Heart right ventricle (tissue), 16 donors: Measurements from ENCODE around the gene LDLRAD4. TPM values are rescaled to one million over a fixed set of nuclear protein-coding genes. Genes with fewer than 3 reads are reported as not detected.
"Not testable (repeated sequence)": the region's sequence is repeated elsewhere in the genome, so short reads cannot be mapped to it uniquely, and the experiment has no call there.

ENCODE experiments used
- ATAC-seq, 8 donors: fragments of 200-7000 bp; cut with Tn5 transposase; one replicate each; pipeline ENCODE4 v1.9.1; 2020; ENCODE audit warnings: mild to moderate bottlenecking in 8 of 8, moderate library complexity in 8 of 8, moderate number of reproducible peaks in 1 of 8
- DNase-seq, 2 donors: peaks; one replicate each; pipeline ENCODE4 v3.0.0-alpha.2; 2020
- H3K27ac ChIP-seq, 10 donors: fragments of 200-600 bp; sonication (generic) in 2 of 10; one replicate each; pipeline versions ENCODE4 v1.5.0 to v1.8.0; 2020 to 2022; ENCODE audit warnings: mild to moderate bottlenecking in 3 of 10
- H3K27me3 ChIP-seq, 7 donors: fragments of 200-600 bp; one replicate each; pipeline ENCODE4 v1.8.0; 2021 to 2022; ENCODE audit warnings: mild to moderate bottlenecking in 2 of 7
- H3K36me3 ChIP-seq, 9 donors: fragments of 200-600 bp; sonication (generic) in 1 of 9; one replicate each; pipeline versions ENCODE4 v1.5.0 to v1.8.0; 2020 to 2022; ENCODE audit warnings: mild to moderate bottlenecking in 2 of 9
- H3K4me1 ChIP-seq, 9 donors: fragments of 200-600 bp; sonication (generic) in 1 of 9; one replicate each; pipeline versions ENCODE4 v1.5.0 to v1.8.0; 2020 to 2022; ENCODE audit warnings: mild to moderate bottlenecking in 4 of 9
- H3K4me3 ChIP-seq, 10 donors: fragments of 200-600 bp; sonication (generic) in 2 of 10; one replicate each; pipeline versions ENCODE4 v1.5.0 to v1.8.0; 2020 to 2022; ENCODE audit warnings: mild to moderate bottlenecking in 7 of 10, moderate library complexity in 2 of 10
- H3K9me3 ChIP-seq, 11 donors: fragments of 200-600 bp in 10 of 11; sonication (generic) in 2 of 11; one replicate each; pipeline versions ENCODE4 v1.5.0 to v1.8.0; 2013 to 2022; ENCODE audit warnings: mild to moderate bottlenecking in 2 of 11, control low read depth in 1 of 11, moderate library complexity in 1 of 11
- WGBS, 2 donors: extraction: QIAGEN DNeasy Blood & Tissue Kit; methylation state at CpG; one replicate each; pipeline ENCODE4 v1.1.7; 2013; ENCODE audit warnings: inconsistent platforms in 1 of 2; 5-methylcytosine and 5-hydroxymethylcytosine counted together
- intact Hi-C, 10 donors: fragments of 100-400 bp; cut with DNase I; formaldehyde crosslinking; loops; one replicate each; pipeline versions ENCODE4 v1.11.1 to v1.14.2; 2022
- polyA plus RNA-seq, 2 donors: library from polyadenylated mRNA; stranded (reverse); fragments of 200-250 nt; gene quantifications; one replicate each; pipeline ENCODE4 v1.2.3, GENCODE V29; 2013
- total RNA-seq, 10 donors: library from RNA; stranded (reverse); fragmentation: NEBNext Ultra II Directional in 3 of 10; extraction: Animal tissue kit (Norgen Biotek cat#: 25700) in 3 of 10; gene quantifications; one replicate each; pipeline versions ENCODE4 v1.2.1 to v1.2.4, GENCODE V29; 2021 to 2023
- TF ChIP-seq, protein P1 (sequence below), 9 donors: fragments of 200-600 bp; sonication (generic) in 2 of 9; IDR thresholded peaks; one replicate each; pipeline versions ENCODE4 v1.5.0 to v1.8.0; 2021 to 2022; ENCODE audit warnings: antibody characterized with exemption in 9 of 9, mild to moderate bottlenecking in 5 of 9, moderate library complexity in 1 of 9
- donor health status: Arrhythmogenic right ventricular cardiomyopathy.
- donor health status: ischemic (EF 13 %, LVEDD 7.1; RV severe dilation, severe dysfunction).
- donor health status: healthy with polysubstance abuse.
- donor health status: DM: no; HTN: yes; CAD: no.
- donor health status: DM: no; HTN: no; CAD: no.
- donor health status: ischemic (EF 25% LVEDD 6.9; RV normal size, moderate dysfunction).
- donor health status: ischemic (EF 25% LVEDD 5.7; RV mildly dilated, moderate dysfunction).
- donor health status: healthy.
- donor health status: DM: yes; HTN: yes; CAD: no.
- donor health status: Ischemic cardiomyopathy.
- donor health status: ischemic (EF 35%, LVEDD 5.7; RV mildly dilated, moderate dysfunction).
- donor health status: nonischemic (EF 11% LVEDD 7.7; RV severe dilation, severe dysfunction).
- donor health status: DM: yes; HTN: yes; CAD: no.
- donor health status: PGD.
- donor health status: ischemic (EF 29% LVEDD 5.4; RV normal size, mild dysfunction).
- donor health status: nonischemic (EF 23%, LVEDD 6.1; RV moderate dilation, normal function).

LDLRAD4 gene
- total and polyA plus RNA-seq, 12 donors: 5.4 to 74.6 (median 34.6) TPM

DNA sequence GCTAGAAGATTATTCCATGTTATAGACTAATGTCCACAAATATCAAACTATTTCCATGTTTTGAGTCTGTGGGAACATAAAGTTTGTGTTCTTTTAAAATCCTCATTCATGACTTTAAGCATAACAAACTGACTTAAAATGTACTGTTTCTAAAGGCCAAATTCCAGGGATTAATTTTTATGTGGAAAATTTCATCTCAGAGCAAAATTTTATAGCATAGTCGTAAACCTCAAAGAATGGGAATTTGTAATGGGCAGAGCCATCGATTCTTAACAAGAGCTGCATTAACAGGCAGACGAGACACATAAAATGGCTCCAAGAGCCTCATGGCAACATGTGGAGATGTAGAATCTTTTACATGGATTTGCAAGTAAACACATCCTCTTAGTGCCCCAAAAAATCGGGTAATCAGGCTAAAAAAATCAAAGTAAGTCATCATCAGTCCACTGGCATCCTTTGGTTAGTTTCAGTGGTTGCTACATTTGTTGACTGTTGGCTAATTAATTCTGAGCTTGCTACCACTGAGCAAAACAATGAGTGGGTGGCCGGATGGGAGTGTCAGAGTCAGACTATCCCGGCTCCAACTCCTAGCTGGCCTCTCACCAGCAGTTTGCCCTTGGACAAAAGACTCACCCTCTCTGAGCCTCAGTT, 388.2 kb downstream of the LDLRAD4 start:
- no peak for ATAC-seq
- H3K27ac ChIP-seq: no peak overlapping the region
- no peak for DNase-seq
- no peaks in the 10 kb centered on the region for H3K9me3 ChIP-seq
- peaks cover 4 to 30% (median 16%) of the 10 kb centered on the region in 9 donors for H3K4me1 ChIP-seq
- H3K4me3 ChIP-seq: no peak overlapping the region
- 67 to 73% methylated on average over 6 of the region's 6 CpGs for WGBS, 2 donors
- H3K27me3 ChIP-seq: no peaks in the 10 kb centered on the region
- H3K36me3 ChIP-seq: no peaks in the 10 kb centered on the region
- TF ChIP-seq, protein P1, sequence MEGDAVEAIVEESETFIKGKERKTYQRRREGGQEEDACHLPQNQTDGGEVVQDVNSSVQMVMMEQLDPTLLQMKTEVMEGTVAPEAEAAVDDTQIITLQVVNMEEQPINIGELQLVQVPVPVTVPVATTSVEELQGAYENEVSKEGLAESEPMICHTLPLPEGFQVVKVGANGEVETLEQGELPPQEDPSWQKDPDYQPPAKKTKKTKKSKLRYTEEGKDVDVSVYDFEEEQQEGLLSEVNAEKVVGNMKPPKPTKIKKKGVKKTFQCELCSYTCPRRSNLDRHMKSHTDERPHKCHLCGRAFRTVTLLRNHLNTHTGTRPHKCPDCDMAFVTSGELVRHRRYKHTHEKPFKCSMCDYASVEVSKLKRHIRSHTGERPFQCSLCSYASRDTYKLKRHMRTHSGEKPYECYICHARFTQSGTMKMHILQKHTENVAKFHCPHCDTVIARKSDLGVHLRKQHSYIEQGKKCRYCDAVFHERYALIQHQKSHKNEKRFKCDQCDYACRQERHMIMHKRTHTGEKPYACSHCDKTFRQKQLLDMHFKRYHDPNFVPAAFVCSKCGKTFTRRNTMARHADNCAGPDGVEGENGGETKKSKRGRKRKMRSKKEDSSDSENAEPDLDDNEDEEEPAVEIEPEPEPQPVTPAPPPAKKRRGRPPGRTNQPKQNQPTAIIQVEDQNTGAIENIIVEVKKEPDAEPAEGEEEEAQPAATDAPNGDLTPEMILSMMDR (IDR thresholded peaks at IDR 0.05): no peak
- intact Hi-C loops: no loop called here

DNA sequence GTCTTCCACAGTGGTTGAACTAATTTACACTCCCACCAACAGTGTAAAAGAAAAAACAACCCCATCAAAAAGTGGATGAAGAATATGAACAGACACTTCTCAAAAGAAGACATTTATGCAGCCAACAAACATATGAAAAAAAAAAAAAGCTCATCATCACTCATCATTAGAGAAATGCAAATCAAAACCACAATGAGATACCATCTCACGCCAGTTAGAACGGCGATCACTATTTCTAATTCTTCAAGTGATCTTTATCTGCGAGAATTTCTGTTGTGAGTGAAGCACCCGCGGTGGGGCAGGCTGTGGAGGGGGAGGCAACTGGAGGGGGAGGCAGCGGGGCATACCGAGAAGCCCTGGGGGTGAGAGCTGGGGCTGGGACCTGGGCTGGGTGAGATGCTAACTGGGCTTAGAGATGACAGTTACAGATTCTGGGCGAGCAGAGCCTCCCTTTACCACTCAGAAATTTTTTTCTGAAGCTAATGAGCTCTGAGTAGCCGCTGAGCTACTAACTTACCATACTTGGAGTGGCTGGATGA, 389.5 kb downstream of the LDLRAD4 start:
- ATAC-seq, H3K36me3 ChIP-seq, DNase-seq, intact Hi-C loops, H3K4me3 ChIP-seq, H3K9me3 ChIP-seq, H3K27ac ChIP-seq, H3K27me3 ChIP-seq: not testable (repeated sequence)
- WGBS, 2 donors: 91 to 92% methylated on average over 10 of the region's 10 CpGs
- H3K4me1 ChIP-seq: peaks cover 4 to 41% (median 29%) of the 10 kb centered on the region in 9 donors

DNA sequence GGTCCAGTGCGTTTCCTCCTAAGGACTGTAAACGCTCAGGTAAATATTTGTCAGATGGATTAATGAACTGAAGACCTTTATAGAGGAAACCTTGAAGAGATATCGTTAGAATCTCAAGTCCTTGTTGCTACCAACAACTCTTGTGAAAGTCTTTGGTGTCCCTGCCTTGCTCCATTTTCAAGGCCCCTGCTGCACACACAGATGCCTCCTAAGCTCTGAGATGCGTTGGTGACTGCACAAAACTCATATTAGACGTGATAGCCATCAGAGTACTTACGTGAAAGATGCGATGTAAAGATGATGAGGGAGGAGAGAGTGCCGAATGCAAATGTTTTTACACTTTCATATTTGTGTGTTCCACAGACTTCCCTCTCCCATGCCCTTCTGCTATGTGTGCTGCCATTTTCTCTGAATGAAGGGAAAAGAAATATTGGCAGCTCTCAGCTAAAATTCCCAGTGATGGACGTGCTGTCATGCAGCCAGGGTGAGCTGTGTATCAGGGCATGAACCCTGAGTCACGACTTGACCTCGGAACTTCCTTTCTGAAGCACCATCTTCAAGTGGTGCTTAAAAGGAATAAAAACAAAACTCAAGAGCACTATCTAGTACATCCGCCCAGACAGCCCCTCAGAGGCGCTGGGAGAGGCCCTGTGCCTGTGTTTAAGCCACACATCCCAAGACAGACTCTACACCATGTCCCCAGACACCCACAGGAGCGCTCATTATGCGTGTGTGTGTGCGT, 390.4 kb downstream of the LDLRAD4 start:
- intact Hi-C loops: no loop called here
- DNase-seq (no peak), ATAC-seq (no peak)
- Histone ChIP-seq H3K9me3 (no peaks in the 10 kb centered on the region), H3K4me3 (no peak overlapping the region), H3K4me1 (peaks cover 5 to 50% (median 36%) of the 10 kb centered on the region in 9 donors), H3K36me3 (no peaks in the 10 kb centered on the region), H3K27me3 (no peaks in the 10 kb centered on the region), H3K27ac (no peak overlapping the region)
- TF ChIP-seq, protein P1 (IDR thresholded peaks at IDR 0.05): no peak
- 82% methylated on average over 16 of the region's 16 CpGs for WGBS, 2 donors

DNA sequence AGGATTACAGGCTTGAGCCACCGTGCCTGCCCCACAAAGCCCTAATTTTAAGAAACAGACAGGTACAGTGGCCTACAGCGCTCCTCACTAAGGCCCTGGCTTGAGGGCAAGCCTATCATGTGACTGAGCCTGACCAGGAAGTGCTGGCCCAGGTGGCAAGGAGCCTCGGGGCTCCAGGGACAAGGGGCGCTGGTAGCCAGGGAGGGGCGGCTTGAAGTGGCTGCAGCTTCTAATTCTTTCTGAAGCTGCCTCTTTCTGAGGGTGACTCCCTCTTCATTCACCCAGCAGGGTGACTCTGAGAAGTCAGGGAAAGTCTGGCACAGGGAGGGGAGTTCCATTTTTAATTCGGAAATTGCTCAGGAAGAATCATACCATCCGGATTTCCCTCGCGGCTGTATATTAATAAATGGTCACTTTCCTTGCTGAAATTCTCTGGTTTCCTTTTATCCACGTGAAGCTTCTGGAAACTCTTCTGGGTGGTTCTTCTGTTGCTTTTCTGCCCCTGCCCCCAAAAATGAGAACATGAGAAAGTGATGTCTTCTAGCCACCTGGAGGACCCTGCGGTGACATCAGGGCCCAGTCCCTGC, 392.1 kb downstream of the LDLRAD4 start:
- WGBS, 2 donors: 46 to 54% methylated on average over 11 of the region's 11 CpGs
- TF ChIP-seq, protein P1 (IDR thresholded peaks at IDR 0.05): no peak
- H3K9me3 ChIP-seq: no peaks in the 10 kb centered on the region
- no peaks in the 10 kb centered on the region for H3K36me3 ChIP-seq
- peak in 1 of 8 donors; percentile 2 for ATAC-seq
- H3K4me1 ChIP-seq: peaks cover 17 to 67% (median 53%) of the 10 kb centered on the region in 9 donors
- no peak for DNase-seq
- H3K4me3 ChIP-seq: peak overlapping the region in 9 of 10 donors; percentile 17 to 54 (median 44)
- H3K27ac ChIP-seq: peak overlapping the region; percentile 68 to 88 (median 84)
- intact Hi-C loops: loop anchor here in 6 of 10 donors (1.0 to 10.0 kb wide), 8 partner anchors 26 to 393 kb away; partner anchors contain the start of gene LDLRAD4 (in 3 of the 6)
- no peaks in the 10 kb centered on the region for H3K27me3 ChIP-seq
